NCI-H2171 (cell line): ENCODE results near the gene ELF3.
"Not testable (repeated sequence)": the region's sequence is repeated elsewhere in the genome, so short reads cannot be mapped to it uniquely, and the experiment has no call there.

ENCODE experiments used
- DNase-seq: peaks from one replicate; lab custom pipeline; 2025; lab: John Stamatoyannopoulos, UW

Gene ELF3

GRCh38 chr1:202007805-202008489, 2.4 kb upstream of the ELF3 start:
- DNase-seq = no peak

GRCh38 chr1:202009326-202010179, 834 bp upstream of the ELF3 start:
- peak; percentile 67 for DNase-seq

- DNase-seq = no peak
Measured at GRCh38 chr1:202011994-202012393, 1.6 kb downstream of the ELF3 start.

GRCh38 chr1:202012544-202013478, 2.4 kb downstream of the ELF3 start:
- no peak for DNase-seq

- no peak for DNase-seq
Measured at GRCh38 chr1:202013603-202014002, 3.2 kb downstream of the ELF3 start.

GRCh38 chr1:202014060-202014459, 3.7 kb downstream of the ELF3 start:
- no peak for DNase-seq

GRCh38 chr1:202014915-202015661, 4.7 kb downstream of the ELF3 start:
- no peak for DNase-seq

- DNase-seq = no peak
Measured at GRCh38 chr1:202015662-202015937, 5.2 kb downstream of the ELF3 start.

GRCh38 chr1:202016022-202016810, 5.8 kb downstream of the ELF3 start:
- peak; percentile 19 for DNase-seq

- no peak for DNase-seq
Measured at GRCh38 chr1:202016811-202017748, 6.7 kb downstream of the ELF3 start.

GRCh38 chr1:202017749-202018467, 7.5 kb downstream of the ELF3 start:
- DNase-seq = no peak

GRCh38 chr1:202018468-202019234, 8.3 kb downstream of the ELF3 start:
- DNase-seq = peak; percentile 82

GRCh38 chr1:202019235-202019558, 8.8 kb downstream of the ELF3 start:
- not testable (repeated sequence) for DNase-seq

GRCh38 chr1:202023001-202023433, 12.6 kb downstream of the ELF3 start:
- DNase-seq = peak; percentile 60

GRCh38 chr1:202029171-202029665, 18.8 kb downstream of the ELF3 start:
- DNase-seq = no peak

- DNase-seq = no peak
Measured at GRCh38 chr1:202029727-202030126, 19.3 kb downstream of the ELF3 start.

GRCh38 chr1:202031796-202032195, 21.4 kb downstream of the ELF3 start:
- DNase-seq = no peak

- no peak for DNase-seq
Measured at GRCh38 chr1:202034149-202034682, 23.8 kb downstream of the ELF3 start.
